22Rv1 (cell line): ENCODE results near the gene TNS1.

Experiments used
- H3K27ac ChIP-seq: fragments of 450-650 bp; 2 replicates; pipeline ENCODE4 v1.5.1; 2017
- ZFX ChIP-seq: fragments of 450-650 bp; IDR thresholded peaks from 2 replicates; pipeline ENCODE4 v1.6.1; 2017; ENCODE audit warnings: antibody characterized with exemption, borderline replicate concordance
- TF ChIP-seq, protein P1 (sequence below): fragments of 450-650 bp; IDR thresholded peaks from 2 replicates; pipeline ENCODE4 v1.5.1; 2017; ENCODE audit warnings: mild to moderate bottlenecking

The TNS1 gene

DNA sequence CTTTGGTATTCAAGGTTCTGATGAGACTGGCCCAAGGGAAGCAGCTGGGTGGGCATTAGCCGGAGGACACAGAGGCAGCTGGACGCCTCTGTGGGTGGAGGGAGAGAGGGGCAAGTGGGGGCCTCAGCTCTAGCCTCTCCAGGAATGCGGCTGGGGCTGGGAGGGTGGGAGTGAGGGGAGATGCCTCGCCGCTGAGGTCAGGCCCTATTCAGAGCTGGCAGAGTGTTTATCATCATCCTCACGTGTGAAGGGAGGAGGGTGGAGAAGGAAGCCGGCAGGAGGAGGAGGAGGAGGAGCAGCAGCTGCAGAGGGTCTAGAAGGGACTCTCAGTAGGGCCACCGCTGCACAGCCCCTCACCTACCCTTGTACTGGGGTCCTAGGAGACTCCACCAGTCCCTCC lies 43.1 kb downstream of the TNS1 start:
- H3K27ac ChIP-seq: no peak overlapping the region
- no peak for TF ChIP-seq ZFX

DNA sequence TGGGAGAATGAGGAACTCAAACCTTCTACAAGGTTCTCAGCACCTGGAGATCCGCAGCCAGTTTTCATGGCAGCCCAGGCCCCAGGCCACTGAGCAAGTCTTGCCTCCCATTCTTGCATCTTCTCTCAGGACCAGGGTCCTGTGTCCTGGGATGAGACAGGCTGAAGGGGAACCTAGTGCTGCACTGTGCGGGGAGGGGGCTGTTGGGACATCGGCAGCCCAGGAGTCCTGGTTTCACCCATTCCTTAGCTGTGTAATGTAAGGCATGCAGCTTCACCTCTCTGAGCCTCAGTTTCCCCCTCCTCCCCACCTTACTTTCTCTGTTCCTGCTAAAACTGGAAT lies 43.9 kb downstream of the TNS1 start:
- no peak for TF ChIP-seq ZFX
- TF ChIP-seq, protein P1, sequence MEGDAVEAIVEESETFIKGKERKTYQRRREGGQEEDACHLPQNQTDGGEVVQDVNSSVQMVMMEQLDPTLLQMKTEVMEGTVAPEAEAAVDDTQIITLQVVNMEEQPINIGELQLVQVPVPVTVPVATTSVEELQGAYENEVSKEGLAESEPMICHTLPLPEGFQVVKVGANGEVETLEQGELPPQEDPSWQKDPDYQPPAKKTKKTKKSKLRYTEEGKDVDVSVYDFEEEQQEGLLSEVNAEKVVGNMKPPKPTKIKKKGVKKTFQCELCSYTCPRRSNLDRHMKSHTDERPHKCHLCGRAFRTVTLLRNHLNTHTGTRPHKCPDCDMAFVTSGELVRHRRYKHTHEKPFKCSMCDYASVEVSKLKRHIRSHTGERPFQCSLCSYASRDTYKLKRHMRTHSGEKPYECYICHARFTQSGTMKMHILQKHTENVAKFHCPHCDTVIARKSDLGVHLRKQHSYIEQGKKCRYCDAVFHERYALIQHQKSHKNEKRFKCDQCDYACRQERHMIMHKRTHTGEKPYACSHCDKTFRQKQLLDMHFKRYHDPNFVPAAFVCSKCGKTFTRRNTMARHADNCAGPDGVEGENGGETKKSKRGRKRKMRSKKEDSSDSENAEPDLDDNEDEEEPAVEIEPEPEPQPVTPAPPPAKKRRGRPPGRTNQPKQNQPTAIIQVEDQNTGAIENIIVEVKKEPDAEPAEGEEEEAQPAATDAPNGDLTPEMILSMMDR: no peak
- H3K27ac ChIP-seq: no peak overlapping the region

DNA sequence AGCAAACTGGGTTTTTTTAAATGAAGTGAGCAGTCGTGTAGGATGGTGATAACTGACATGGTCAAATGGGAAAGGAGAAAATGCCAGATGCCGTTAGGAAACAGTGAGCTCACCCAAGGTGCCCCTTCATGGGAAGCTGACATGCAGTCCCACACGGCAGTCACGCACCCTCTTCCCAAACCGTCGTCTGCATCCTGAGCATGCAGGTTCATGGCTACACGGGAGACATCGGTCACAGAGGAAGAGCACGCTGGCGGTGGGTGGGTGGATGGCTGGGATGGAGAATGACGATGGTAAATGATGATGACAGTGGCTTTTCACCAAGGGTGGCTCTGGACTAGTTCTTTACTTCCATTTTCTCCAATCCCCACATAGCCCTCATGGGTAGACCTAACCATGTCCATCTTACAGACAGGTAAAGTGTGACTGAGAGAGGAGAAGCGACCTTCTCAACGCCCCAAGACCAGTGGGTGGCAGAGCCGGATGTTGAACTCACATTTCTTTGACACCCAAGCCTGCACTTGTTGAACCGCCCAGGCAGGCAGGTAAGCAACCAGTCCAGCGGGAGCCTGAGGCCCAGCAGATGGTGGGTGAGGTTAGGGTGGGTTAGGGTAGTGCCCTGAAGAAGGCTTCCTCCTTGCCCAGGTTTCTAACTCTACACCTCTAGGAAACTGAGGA lies 44.5 kb downstream of the TNS1 start:
- TF ChIP-seq, protein P1: no peak
- TF ChIP-seq ZFX: no peak

DNA sequence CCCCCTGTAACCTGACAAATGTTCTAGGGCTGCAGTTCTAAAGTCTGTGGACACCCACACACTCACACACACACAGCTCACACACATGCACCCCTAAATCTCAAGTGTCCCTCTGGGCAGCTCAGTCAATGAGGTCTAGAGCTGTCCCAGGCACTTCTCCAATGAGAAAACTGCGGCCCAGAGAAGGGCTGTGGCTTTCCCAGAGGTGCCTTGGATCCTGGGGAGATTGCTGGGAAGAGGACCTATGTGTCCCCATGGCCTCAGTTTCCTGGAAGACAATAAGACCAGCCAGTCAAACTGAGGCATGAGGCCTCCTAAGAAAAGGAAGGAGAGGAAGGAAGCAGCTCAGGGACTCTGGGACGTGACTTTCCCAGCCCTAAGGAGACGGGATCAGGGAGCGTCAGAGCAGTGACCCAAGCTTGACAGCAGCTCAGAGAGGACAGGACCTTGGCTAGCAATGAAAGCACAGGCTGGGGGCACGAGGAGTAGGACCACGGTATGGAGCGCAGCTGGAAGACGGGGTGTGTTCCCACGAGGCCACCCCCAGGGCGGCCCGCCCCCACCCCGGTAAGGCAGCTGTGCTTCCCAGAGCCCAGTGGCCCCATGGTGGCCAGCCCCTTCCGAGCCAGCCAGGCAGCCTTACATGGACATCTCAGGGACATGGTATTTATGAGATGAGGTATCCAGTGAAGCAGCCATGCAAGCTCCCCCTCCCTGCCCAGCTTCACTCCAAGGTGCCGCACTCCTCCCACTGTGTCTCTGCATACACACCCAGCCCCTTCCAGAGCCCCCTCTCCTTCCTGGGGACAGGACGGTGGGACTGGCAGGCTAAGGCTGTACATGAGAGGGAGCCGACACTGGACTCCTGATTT lies 46.0 kb downstream of the TNS1 start:
- TF ChIP-seq, protein P1: no peak
- no peak for TF ChIP-seq ZFX
- no peak overlapping the region for H3K27ac ChIP-seq

More for the DNA sequence above, 44.5 kb downstream of the TNS1 start:
- no peak overlapping the region for H3K27ac ChIP-seq

DNA sequence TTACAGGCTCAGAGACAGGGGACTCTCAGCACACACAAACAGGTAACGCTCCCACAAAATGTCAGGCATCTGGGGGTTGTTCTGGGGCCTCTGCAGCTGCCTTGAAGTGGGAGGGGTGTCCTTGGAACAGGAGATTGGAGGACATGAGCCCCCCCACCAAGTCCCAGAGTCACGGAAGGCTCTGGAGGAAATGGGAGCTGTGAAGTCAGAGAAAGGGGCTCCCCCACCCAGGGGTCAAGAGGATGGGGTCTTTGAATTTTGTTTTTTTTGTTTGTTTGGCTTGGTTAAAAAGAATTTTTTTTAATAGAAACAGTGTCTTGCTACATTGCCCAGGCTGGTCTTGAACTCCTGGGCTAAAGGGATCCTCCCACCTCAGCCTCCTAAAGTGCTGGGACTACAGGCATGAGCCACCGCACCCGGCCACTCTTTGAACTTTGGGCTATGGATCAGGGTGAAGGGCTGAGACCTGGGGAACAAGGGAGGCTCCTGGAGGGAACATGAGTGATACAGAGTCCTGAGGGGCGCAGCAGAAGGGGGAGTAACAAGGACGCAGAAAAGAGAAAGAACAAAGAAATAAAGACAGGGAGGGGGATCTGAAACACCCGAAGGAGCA lies 46.8 kb downstream of the TNS1 start:
- H3K27ac ChIP-seq: no peak overlapping the region
- TF ChIP-seq, protein P1: no peak

GRCh38 chr2:217954971-217955740 lies 47.6 kb downstream of the TNS1 start:
- no peak overlapping the region for H3K27ac ChIP-seq
- TF ChIP-seq, protein P1: no peak
- no peak for TF ChIP-seq ZFX

DNA sequence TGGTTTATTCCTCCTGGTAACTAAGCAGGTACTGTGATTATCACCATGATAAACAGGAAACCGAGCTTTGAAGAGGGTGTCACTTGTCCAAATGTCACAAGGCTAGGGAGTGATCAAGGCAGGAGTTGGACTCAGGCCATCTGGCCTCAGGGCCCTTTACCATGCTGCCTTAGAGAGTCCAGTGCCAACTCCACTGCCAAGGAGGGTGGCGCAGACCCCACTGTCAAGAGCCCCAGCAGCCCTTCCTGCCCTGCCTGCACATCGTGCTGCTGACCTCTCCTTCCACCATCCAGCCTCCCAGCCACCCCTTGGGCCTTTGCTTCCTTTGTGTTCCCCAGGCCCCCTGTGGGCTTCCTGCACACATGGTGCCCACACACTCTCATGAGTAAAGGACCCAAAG lies 48.3 kb downstream of the TNS1 start:
- no peak overlapping the region for H3K27ac ChIP-seq
- TF ChIP-seq ZFX: no peak
- TF ChIP-seq, protein P1: no peak
